ENCODE data around the gene UPP2. TPM values are rescaled to one million over a fixed set of nuclear protein-coding genes. Genes with fewer than 3 reads are reported as not detected.

UPP2 gene
- total and polyA plus RNA-seq, 9 of the 15 experiments (the other 6 are each of a cell fraction or from before 2014, with no cell fraction given) = not detected

DNA sequence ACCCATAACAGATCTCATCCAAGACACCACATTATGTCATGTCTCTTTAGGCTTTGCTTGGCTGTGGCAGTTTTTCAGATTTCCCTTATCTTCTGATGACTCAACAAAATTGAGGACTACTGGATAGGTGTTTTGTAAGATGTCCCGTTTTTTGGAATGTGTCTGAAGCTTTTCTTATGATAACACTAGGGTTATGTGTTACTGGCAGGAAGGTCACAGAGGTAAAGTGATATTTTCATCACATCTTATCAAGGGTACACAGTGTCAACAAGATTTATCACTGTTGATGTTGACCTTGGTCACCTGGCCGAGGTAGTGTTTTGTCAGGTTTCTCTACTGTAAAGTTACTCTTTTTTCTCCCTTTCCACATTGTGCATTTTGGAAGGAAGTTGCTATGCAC lies 44.8 kb upstream of the UPP2 start:
- in situ Hi-C loops (cut with MboI) (no loop called here), intact Hi-C loops (cut with micrococcal nuclease) (no loop called here)
- Histone ChIP-seq H3K27me3 (ENCODE audit: control insufficient read depth in 2 of 2, insufficient read depth in 2 of 2, low read length in 2 of 2) (no peaks in the 10 kb centered on the region), H3K79me2 (ENCODE audit: control insufficient read depth, insufficient read depth, low read length) (no peaks in the 10 kb centered on the region), H2AFZ (ENCODE audit: low read depth, low read length) (no peak overlapping the region), H3K4me1 (replicated peaks in 1 of 2; ENCODE audit: control insufficient read depth in 2 of 2, insufficient read depth in 2 of 2, low read length in 2 of 2) (no peaks in the 10 kb centered on the region; a peak in 1 of 5 replicates), H3K9me1 (ENCODE audit: control insufficient read depth, insufficient read depth, low read length) (no peaks in the 10 kb centered on the region), H3K36me3 (ENCODE audit: control insufficient read depth, insufficient read depth, low read length) (no peaks in the 10 kb centered on the region), H3K4me2 (ENCODE audit: insufficient read depth, low read length) (no peak overlapping the region), H3K9me3 (replicated peaks; ENCODE audit: control insufficient read depth, insufficient read depth, low read depth, low read length) (no peaks in the 10 kb centered on the region), H3K9ac (ENCODE audit: insufficient read depth in 1 of 2, low read depth in 2 of 2, low read length in 2 of 2) (no peak overlapping the region), H3K4me3 (no peak overlapping the region), H4K20me1 (replicated peaks; ENCODE audit: control insufficient read depth, insufficient read depth, low read length) (no peaks in the 10 kb centered on the region), H3K27ac (ENCODE audit: extremely low read depth, low read depth, low read length) (no peak overlapping the region)
- ChIA-PET POLR2A (interaction anchor here (0.6 to 1.4 kb wide), 2 partner anchors 13 to 417 kb away, joined by 3 to 5 read pairs; no protein-coding TSS in a partner anchor), CTCF (ENCODE audit: low intra/inter-chr PET ratio) (no interaction called here)
- DNase-seq (ENCODE audit: extremely low read depth in 1 of 4, low spot score in 3 of 4) = no peak
- no TSS peak for BruUV-seq (replicated peaks)
- WGBS (ENCODE audit: insufficient coverage, low coverage, missing lambda C conversion rate) = 4% methylated on average over 2 of the region's 2 CpGs
- no peak for FAIRE-seq
- ATAC-seq = no peak
- TF ChIP-seq C11orf30 (IDR thresholded peaks at IDR 0.05; ENCODE audit: low read depth) (peak; percentile 95), MAFK (IDR thresholded peaks at IDR 0.05; ENCODE audit: low read length) (peak; percentile 88), PHB (CRISPR knock-in tag; IDR thresholded peaks at IDR 0.05) (no peak), ZNF507 (tag; conservative IDR thresholded peaks at IDR 0.05) (no peak), CEBPB (tag; IDR thresholded peaks at IDR 0.05) (peak; percentile 9; the same call in 1 of the 2 replicates), MEIS2 (IDR thresholded peaks at IDR 0.05; ENCODE audit: partially characterized antibody) (peak; percentile 57), BACH1 (tag; IDR thresholded peaks at IDR 0.05) (0 out of 2 replicates have a peak, but pooled peaks have one; percentile 52), NCOR1 (IDR thresholded peaks at IDR 0.05) (peak; percentile 24; the same call in 1 of the 2 replicates), MAFG (tag; conservative IDR thresholded peaks at IDR 0.05) (peak; percentile 98), HMGN3 (IDR thresholded peaks at IDR 0.05; ENCODE audit: borderline replicate concordance, extremely low read depth, insufficient read length, low read depth, low read length) (no peak), ZEB2 (IDR thresholded peaks at IDR 0.05) (peak; percentile 42; the same call in 1 of the 2 replicates), NR2C1 (IDR thresholded peaks at IDR 0.05) (no peak), NR2C1 (tag; IDR thresholded peaks at IDR 0.05) (peak; percentile 26; the same call in 1 of the 2 replicates), YY1 (IDR thresholded peaks at IDR 0.05; ENCODE audit: borderline replicate concordance in 1 of 3, control insufficient read depth in 1 of 3, extremely low read depth in 1 of 3, insufficient read depth in 3 of 3, insufficient read length in 1 of 3, insufficient replicate concordance in 2 of 3, low read depth in 1 of 3, low read length in 2 of 3) (no peak), RCOR1 (IDR thresholded peaks at IDR 0.05; ENCODE audit: borderline replicate concordance in 1 of 2, low read depth in 2 of 2, low read length in 2 of 2) (peak in 1 of 2 experiments; percentile 28; a peak in 1 of 4 replicates), FIP1L1 (IDR thresholded peaks at IDR 0.05; ENCODE audit: low read depth, low read length, poor library complexity, severe bottlenecking) (no peak), NFE2L1 (tag; IDR thresholded peaks at IDR 0.05; ENCODE audit: borderline replicate concordance, low read depth) (peak; percentile 62), ZNF583 (CRISPR knock-in tag; IDR thresholded peaks at IDR 0.05) (no peak), ZNF140 (CRISPR knock-in tag; IDR thresholded peaks at IDR 0.05) (no peak), CBFA2T3 (IDR thresholded peaks at IDR 0.05) (peak; percentile 49), EP300 (IDR thresholded peaks at IDR 0.05; ENCODE audit: low read length) (peak; percentile 30; the same call in 1 of the 2 replicates)
- TF ChIP-seq, protein P1, sequence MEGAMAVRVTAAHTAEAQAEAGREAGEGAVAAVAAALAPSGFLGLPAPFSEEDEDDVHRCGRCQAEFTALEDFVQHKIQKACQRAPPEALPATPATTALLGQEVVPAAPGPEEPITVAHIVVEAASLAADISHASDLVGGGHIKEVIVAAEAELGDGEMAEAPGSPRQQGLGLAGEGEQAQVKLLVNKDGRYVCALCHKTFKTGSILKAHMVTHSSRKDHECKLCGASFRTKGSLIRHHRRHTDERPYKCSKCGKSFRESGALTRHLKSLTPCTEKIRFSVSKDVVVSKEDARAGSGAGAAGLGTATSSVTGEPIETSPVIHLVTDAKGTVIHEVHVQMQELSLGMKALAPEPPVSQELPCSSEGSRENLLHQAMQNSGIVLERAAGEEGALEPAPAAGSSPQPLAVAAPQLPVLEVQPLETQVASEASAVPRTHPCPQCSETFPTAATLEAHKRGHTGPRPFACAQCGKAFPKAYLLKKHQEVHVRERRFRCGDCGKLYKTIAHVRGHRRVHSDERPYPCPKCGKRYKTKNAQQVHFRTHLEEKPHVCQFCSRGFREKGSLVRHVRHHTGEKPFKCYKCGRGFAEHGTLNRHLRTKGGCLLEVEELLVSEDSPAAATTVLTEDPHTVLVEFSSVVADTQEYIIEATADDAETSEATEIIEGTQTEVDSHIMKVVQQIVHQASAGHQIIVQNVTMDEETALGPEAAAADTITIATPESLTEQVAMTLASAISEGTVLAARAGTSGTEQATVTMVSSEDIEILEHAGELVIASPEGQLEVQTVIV (CRISPR knock-in tag; IDR thresholded peaks at IDR 0.05; ENCODE audit: borderline replicate concordance) = no peak

All from K562 (cell line).